GM21717 (cell line): Measurements from ENCODE around the gene S100PBP.

Source experiments
- ATAC-seq: cut with Tn5 transposase; IDR thresholded peaks from one replicate; pipeline ENCODE4 v1.9.1; 2021; ENCODE audit warnings: mild to moderate bottlenecking, moderate library complexity; ENCODE audit not compliant: unreplicated experiment

The S100PBP gene

DNA sequence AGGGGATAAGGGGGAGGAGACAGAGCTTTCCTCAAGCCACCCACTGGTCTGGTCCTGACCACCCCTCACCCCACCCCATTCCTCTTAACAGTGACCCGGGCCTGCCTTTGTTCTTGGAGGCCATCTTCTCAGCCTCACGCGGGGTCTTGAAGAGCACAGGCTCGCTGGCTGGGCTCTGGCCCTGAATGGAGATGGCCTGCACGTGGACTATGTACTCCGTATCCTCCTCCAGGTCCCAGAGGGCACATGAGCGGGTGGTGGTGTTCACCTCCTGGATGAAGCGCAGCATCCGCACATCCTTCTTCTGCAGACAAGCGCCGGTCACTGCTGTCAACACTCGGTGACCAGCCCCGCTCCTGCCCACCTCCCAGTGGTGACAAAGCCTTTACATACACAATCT lies 50.6 kb downstream of the S100PBP start:
- ATAC-seq, result no peak

DNA sequence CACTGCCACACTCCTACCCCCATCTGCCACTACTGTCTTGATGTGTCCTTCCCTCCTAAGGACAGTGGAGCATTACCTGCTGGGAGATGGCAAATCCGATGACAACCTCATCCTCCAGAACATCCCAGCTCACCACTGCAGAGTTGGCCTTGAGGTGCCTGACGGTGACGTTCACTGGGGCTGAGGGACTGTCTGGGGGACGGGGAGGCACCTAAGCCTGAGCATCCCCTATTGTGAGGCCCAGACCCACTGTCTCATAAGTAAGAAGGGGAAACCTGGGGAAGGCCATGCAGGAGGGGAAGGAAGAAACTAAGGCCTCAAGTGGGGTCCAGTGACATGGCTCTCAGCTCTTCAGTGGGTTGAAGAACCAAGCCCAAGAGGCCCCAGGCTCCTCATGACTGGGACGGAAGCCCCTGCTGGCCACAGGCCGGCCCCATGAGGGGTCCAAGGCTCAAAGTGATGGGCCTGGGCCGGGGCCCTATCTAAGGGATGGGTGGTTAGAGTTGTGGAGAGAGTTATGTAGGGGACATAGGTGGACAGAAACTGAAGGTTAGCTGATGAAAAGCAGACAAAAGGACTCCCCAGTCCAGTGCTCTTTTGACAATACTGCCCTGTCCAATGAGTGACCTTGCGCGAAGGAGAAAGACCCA lies 51.5 kb downstream of the S100PBP start:
- no peak for ATAC-seq

DNA sequence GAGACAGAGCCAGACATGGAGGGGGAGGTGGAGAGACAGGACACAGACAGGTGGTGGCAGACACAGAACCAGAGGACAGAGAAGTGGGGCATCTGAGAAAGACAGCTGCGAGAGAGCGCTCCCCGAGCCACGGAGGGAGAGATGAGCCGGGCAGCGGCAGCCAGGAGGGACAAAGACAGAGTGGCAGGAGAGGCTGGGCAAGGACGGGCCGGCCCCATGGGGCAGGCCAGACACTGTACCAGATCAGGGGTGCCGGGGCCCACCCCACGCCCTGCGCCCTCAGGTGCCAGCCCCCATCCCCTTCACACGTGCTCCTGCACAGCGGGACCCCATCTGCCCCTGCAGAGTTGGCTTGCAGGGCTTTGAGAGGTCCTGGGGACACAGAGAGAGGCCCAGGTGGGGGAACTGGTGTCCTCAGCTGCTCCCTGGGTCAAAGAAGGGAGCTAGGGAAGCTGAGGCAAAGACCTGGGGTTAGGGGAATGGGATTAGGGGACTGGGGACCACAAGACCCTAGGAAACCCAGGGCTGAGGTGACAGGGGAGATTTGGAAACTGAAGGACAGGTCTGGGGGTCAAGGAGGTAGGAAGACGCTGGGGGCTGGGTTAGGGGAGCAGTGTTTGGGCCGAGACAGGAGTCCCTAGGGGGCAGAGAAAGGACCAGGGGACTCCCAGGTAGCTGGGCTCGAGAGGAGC lies 52.6 kb downstream of the S100PBP start:
- ATAC-seq, result no peak

DNA sequence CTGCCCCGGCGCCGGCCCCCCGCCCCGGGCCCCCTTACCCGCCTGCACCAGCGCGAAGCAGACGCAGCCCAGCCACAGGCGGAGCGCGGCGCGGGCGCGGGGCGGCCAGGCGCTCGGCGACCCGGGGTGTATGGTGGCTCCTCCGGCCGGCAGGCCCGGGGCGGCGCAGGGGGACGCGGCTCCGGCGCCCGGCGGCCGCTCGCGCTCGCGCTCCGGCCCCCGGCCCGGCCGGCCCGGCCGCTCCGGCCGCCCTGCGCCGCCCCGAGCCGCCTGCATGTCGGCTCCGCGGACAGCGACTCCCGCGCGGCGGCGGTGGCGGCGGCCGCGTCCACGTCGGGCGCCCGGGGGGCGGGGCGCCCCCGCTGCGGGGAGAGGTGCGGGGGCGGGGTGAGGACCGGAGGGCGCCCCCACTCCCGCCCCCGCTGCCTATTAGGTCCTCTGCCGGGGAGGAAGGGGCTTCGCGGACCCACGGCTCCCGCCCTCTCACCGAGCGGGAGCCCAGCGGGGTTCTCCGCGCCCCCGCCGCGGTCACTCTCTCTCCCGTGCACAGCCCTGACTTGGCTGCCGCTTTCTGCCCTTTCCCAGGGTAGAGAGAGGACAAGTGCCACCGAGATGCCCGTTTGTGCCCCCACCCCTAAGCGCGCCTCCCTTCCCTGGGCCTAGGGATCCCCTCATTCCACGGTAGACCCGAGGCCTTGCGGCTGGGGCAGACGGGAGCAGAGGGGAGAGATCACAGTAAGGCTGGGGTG lies 53.3 kb downstream of the S100PBP start, which contains the start of gene FNDC5:
Gene FNDC5 (minus strand): TSS at position 298 of the 749 bp plus-strand sequence.
- ATAC-seq, result no peak

DNA sequence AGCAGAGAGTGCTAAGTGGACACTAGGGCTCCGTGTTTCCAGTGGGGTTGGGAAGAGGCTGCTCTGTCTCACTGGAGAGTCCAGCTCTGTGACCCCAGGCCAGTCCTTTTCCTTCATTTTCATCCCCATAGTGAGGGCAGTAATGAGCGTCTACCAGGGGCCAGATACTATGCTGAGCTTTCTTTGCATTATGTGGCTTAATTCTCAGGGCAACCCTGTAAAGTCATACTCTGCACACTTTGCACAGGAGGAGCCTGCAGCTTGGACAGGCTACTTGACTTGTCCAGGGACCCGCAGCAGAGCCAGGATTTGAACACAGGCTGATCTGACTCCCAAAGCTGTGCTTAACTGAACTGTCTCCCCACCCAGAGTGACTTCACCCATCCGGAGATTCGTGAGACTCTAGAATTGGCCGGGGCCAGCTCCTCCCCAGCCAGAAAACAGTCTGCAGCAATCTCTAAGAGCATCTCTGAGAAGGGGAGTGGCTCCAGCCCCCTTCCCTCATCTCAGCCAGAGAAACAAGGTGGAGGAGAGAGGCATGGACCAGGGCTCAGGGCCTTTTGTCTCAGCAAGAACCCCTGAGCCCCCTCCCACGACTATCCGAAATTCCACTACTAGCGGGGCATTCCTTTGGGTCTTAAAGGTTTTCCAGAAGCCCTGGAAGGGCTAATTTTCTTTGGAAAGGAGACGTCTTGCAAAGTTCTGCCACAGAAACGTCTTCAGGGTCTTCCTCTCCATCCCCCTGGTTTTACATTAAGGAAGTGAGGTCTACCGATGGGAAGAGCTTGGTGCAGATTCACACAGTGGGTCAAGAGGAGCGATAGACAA lies 54.1 kb downstream of the S100PBP start:
- ATAC-seq, result no peak

DNA sequence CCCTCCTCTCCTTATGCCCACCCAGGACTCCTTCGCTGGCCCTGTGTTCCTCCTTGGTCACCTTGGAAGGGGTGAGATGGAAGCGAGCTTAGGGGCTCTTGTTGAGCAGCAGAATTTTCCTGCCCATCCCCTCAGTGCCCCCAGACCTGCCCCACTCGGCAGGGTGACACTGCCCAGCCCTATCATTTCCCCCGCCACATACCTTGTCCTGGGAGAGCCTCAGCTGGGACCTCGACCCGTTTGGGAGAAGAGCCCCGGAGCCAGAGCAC lies 54.7 kb downstream of the S100PBP start:
- no peak for ATAC-seq

DNA sequence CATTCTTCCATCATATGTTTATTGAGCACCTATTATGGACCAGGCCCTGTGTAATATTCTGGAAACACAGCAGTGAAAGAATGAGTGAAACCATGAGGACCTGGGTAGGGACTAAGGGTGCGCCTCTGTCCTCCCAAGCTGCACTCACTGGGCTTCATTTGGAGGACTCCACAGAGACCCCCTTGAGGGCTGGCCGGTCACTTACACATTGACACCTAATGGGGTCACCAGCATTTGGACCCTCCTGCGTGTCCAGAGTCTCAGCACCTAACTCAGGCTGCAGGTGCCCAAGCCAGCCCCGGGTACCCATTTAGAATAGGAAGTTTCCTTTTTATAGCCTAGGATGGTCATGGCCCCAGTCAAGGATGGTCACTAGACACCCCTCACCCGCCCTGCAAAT lies 56.0 kb downstream of the S100PBP start:
- no peak for ATAC-seq

DNA sequence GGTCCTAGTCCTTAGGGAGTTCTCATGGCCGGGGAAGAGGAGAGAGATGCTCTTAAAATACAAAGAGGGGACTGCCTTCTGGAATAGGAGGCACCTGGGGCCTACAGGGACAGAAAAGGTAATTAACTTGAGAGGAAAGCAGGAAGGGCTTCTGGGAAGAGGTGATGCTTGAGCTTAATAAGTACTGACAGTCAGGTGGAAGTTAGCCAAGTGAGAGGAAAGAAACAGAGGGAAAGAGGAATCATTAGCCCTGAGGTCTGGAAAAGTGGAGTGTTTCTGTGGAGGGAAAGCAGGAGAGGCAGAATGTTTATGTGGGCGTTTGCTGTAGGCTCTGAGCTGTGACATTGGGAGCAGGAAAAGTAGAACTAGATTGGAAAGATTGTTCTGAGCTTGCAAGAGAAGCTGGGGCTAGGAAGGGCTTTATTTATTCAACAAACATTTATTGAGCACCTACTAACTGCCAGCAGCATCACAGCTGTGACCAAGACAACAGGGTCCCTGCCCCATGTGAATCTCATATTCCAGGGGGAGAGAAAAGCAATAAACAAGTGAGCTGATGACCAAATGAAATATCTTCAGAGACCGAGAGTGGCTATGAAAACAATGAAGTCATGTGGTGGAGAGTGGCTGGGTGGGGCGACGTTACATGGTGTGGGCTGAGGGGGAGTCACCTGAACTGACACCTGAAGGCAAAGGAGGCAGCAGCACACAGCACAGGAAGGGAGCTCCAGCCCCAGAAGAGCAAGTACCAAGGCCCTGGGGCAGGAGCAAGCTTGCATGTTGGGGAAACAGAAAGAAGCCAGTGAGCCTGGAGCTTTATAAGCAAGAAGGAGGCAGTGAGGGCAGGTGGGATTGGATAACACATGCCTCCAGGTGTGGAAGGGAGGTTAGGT lies 57.7 kb downstream of the S100PBP start:
- no peak for ATAC-seq

DNA sequence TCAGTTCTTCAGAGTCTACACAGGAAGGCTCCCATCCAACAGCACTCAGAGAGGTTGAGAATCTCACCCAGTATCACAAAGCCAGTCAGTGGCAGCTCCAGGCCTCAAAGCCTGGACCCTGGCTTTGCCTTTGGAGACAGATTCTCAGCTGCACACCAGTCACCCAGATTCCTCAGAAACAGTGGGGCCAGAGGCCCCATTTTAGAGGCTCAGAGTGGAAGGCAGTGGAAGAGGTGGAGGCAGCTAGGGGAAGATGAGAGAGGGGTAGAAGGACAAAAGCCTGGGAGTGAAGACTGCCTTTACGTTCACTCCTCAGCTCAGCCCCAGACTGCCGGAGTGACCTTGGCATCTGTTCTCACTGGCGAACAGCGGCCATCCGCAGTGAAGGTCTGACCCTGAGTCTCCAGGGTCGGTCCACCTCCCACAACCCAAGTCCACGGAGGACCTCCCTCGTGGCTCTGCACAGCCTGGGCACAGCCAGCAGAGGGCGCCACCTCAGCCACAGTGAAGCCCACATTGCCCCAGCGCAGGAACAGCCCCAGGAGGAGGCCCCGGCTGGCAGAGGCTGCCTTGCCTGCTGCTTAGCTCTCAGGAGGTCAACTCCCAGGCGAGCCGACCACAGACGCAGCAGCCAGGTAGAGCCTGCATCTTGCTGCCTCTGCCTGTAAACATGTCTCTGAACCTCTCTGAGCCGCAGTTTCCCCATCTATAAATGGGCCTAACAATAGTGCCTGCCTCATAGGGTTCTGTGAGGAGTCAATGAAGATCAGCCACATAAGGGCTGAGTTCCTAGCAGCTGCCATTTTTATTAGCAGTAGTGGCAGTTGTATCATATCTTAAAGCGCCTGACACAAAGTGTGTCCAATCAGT lies 59.1 kb downstream of the S100PBP start:
- no peak for ATAC-seq

DNA sequence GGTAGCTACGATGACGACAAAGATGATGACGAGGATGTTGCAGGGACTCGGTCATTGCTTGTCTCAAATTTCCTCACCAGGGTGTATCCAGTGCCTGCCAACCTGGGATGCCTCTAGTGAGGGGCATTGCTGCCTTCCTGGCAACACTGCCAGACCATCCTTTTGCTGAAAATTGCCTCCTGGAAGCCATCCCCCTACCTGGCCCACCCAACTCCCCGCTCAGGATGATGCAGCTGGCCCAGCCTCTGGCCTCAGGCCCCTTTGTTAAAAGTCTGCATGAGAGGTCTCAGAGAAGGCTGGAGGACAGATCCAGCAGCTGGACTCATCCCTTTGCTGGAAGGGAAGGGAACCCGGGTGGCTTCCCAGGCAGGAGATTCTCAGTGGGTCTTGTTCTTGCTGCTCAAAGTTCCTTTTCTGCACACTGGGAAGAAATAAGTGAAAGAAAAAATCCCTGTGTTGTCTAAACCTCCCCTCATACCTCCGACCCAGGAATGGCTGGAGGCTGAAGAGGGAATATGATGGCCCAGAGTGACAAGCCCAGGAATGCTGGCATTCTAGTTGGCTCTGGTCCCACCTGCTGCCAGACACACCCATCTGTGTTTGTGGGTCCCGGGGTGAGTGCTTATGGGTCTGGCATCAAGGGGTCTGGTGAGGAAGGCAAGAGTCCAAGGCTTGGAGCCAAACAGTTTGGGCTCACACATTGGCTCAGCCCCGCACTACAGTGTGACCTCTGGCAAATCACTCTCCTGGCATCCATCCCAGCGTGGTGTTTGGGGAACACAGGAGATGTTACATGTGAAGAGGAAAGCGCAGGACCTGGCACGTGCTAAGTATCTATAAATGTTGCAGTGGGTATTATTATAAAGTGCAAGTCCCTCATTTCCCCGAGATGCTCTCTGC lies 60.0 kb downstream of the S100PBP start:
- no peak for ATAC-seq

DNA sequence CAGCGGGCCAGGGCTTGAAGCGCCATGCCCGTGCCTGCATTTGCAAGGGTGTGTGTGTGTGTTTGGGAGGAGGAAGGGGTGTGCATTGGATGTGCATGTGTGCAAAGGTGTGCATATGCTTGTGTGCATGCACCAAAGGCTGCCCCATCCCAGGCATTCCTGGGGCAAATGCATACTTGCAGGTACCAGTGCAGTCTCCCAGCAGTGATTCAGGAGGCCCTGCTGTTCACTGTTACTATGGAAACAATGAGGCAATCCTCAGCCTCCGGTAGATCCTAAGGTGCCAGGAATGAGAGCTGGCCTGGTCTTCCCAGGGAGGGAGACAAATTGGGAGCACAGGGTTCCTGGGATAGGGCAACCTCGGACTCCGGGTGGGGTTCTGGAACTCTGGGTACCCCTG lies 60.7 kb downstream of the S100PBP start:
- no peak for ATAC-seq

DNA sequence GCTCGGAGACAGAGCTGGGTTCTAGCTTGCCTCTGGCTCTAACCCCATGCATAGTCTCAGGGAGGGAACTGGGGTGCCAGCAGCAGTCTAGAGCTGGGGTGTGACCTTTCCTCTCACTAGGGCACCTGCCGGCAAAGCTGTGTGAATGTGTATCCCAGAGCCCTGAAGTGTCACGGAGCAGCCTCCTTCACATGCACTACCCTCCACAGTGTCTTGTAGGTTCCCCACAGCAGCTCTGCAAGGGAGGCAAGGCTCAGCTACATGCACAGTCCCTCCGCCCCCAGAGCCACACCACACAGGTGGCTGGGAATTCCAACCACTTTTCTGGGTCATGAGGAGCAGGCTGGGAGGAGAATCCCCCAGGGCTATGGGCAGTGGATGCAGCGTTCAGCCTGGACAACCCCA lies 61.2 kb downstream of the S100PBP start:
- no peak for ATAC-seq

DNA sequence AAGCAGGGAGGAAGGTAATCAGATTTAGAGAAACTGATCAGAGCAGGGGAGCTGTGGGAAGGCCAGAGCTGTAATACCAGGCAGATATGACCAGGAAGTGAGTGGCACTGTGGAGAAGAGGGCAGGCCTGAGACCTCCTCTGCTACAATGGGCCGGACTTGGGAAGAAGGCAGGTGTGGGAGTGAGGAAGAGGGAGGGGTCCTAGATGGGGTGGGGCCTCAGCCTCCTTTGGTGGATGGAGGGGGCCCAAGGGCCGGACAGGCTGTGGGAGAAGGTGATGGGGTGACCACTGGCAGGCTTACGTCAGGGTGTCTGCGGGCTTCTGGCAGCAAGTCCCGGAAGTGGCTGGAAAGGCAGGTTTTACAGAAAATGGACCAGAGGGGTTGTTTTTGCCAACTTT lies 63.8 kb downstream of the S100PBP start:
- ATAC-seq, result no peak

DNA sequence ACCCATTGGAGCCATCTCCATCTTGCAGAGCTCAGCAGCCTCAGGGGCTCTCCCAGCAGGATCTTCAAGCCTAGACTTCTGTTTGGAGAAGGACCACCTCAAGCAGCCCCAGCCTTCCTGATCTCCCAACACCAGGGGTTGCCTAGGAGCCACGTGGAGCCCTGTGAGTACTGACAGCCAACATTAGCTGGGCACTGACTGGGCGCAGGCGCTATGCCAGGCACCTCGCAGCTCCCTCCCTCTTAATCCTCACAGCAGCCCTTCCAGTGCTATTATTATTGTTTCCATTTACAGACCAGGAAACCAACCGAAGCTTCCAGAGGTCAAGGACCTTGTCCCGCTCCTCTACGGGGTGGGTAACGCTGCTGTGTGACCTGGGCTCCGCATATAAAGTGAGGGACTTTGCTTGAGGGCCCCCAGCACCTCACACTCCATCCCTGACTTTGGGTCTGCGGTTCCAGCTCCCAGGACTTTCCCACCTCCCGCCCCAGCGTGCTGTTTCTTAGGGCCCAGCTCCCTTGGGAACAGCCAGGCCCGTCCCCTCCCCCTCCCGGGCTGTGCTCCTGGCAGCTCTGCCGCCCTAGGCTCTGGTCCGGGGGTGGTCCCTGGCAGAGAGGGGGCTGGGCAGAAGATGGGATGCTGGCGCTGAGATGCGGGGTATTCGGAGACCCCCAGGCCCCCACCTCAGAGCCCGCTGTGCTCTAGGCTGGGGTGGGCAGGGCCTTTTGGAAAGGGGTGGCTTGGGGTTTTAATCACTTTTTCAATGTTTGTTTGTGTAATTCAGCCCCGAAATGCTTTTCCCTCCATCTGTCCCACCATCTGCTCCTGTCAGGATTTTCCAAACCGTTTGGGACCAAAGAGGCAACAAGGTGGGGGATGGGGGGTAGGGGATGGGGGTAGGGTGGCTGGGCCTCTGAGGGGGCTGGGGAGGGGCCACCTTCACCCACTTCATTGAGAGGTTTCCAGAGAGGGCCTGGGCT lies 64.7 kb downstream of the S100PBP start:
- ATAC-seq, result no peak

DNA sequence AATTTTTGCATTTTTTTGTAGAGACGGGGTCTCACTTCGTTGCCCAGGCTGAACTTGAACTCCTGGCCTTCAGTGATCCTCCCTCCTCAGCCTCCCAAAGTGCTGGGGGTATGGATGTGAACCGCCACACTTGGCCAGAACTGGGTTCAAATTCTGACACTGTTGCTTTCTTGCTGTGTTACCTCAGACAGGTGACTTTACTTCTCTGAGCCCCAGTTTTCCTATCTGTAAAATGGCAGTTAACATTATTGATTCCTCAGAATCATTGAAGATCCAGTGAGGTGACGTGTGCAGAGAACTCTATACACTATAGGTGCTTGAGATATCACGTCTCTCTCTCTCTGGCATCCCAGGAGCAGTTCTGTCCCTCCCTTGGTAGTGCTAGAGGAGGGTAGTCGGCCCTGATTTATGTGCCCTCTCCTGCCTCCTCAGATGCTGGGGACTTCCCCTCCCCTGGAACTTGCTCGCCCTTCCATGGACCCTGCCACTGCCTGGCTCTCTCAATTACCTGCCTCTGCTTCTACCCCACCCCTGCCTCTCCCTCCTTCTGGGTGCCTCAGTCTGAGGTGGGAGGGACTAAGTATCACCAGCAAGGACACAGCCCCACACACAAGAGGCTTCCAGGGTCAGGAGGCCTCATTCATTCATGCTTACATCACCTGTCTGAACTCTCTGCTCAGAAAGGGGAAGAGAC lies 66.0 kb downstream of the S100PBP start:
- no peak for ATAC-seq

DNA sequence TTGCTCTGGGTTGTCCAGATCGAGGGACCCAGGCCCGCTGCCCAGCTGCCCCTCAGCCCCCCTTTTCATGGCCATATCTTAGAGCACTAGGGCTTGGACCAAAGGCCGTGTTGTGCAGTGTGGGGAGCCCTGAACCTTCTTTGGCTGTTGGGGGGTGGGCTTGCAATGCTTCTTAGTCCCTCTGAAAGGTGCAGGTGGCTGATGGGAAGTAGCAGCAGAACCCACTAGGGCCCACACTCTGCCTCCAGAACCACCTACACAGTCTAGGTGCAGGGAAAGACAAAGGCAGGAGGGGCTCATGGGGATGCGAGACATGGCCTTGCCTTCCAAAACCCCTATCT lies 66.5 kb downstream of the S100PBP start:
- no peak for ATAC-seq

DNA sequence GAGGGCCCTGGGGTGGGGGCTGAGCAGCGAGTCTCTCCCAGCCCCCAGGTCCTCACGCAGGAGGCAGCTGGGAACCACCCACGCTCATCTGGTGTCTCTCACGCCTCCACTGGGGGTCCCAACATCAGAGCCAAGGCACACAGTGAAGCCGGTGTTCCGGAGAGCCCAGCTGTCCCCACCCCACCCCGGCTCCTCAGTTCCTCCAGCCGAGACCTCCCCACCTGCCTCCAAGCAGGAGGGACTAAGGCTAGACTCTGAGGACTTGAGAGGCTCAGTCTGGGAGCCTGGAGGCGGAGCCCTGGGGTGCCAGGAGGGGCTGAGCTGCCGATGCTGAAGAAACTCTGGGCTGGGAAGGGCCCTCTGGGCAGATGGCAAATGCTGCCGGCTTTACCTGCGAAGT lies 67.3 kb downstream of the S100PBP start:
- no peak for ATAC-seq
